Osteocyte (in vitro differentiated cells): ENCODE results near the gene FHL1. TPM values are rescaled to one million over a fixed set of nuclear protein-coding genes. Genes with fewer than 3 reads are reported as not detected.

Source experiments
- DNase-seq: peaks from one replicate; pipeline ENCODE4 v3.0.0; 2021; ENCODE audit warnings: mixed read lengths; ENCODE audit not compliant: unreplicated experiment; ENCODE audit errors: extremely low spot score
- H3K27ac Mint-ChIP-seq: one replicate; pipeline ENCODE4 v1.8.0; 2021; ENCODE audit warnings: mild to moderate bottlenecking, mixed read lengths; ENCODE audit not compliant: unreplicated experiment
- H3K27me3 Mint-ChIP-seq: one replicate; pipeline ENCODE4 v1.8.0; 2021; ENCODE audit warnings: mixed read lengths; ENCODE audit not compliant: unreplicated experiment
- H3K36me3 Mint-ChIP-seq: one replicate; pipeline ENCODE4 v1.8.0; 2021; ENCODE audit warnings: mixed read lengths; ENCODE audit not compliant: unreplicated experiment
- H3K4me1 Mint-ChIP-seq: one replicate; pipeline ENCODE4 v1.8.0; 2021; ENCODE audit warnings: mixed read lengths; ENCODE audit not compliant: unreplicated experiment
- H3K4me3 Mint-ChIP-seq: one replicate; pipeline ENCODE4 v1.8.0; 2021; ENCODE audit warnings: mild to moderate bottlenecking, moderate library complexity, mixed read lengths; ENCODE audit not compliant: unreplicated experiment
- H3K9me3 Mint-ChIP-seq: one replicate; pipeline ENCODE4 v1.8.0; 2021; ENCODE audit warnings: mixed read lengths; ENCODE audit not compliant: unreplicated experiment
- total RNA-seq: library from RNA; stranded (reverse); gene quantifications from 2 replicates; pipeline ENCODE4 v1.2.1, GENCODE V29; 2021
- TF ChIP-seq, protein P1 (sequence below): fragments of 200-600 bp; sonication (generic); IDR thresholded peaks from 2 replicates; pipeline ENCODE4 v1.5.0; 2021; ENCODE audit warnings: antibody characterized with exemption, mild to moderate bottlenecking, moderate library complexity

The FHL1 gene
- total RNA-seq, 1 donor from 2014 or later, result 1,725 TPM

- TF ChIP-seq, protein P1, sequence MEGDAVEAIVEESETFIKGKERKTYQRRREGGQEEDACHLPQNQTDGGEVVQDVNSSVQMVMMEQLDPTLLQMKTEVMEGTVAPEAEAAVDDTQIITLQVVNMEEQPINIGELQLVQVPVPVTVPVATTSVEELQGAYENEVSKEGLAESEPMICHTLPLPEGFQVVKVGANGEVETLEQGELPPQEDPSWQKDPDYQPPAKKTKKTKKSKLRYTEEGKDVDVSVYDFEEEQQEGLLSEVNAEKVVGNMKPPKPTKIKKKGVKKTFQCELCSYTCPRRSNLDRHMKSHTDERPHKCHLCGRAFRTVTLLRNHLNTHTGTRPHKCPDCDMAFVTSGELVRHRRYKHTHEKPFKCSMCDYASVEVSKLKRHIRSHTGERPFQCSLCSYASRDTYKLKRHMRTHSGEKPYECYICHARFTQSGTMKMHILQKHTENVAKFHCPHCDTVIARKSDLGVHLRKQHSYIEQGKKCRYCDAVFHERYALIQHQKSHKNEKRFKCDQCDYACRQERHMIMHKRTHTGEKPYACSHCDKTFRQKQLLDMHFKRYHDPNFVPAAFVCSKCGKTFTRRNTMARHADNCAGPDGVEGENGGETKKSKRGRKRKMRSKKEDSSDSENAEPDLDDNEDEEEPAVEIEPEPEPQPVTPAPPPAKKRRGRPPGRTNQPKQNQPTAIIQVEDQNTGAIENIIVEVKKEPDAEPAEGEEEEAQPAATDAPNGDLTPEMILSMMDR, result no peak
- DNase-seq, result no peak
Observed at GRCh38 chrX:136130931-136131833, 16.2 kb upstream of the FHL1 start.

DNA sequence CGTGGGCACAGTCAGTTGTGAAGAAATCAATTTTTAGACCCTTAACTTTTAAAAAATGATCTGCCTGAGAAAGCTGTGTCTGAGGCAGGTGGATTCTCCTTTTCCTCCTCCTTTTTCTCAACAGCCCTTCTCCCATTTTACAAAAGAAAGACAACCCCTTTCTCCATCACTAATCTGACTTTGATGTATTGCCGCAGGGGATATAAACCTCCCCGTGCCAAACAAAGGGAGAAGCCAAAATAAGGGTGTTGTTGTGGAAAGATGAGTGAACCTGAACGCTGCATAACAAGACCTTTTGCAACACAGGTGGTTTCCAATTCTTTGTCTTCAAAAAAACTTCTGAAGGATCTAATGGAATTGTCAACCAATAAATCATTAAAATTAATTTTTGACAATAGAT, 8.4 kb upstream of the FHL1 start:
- DNase-seq, result no peak
- Mint-ChIP-seq H3K4me1 (peaks cover 2% of the 10 kb centered on the region), H3K36me3 (peaks cover 3% of the 10 kb centered on the region), H3K27me3 (no peaks in the 10 kb centered on the region), H3K27ac (no peak overlapping the region), H3K4me3 (no peak overlapping the region), H3K9me3 (peaks cover 13% of the 10 kb centered on the region)
- TF ChIP-seq, protein P1, result no peak

More at GRCh38 chrX:136130931-136131833, 16.2 kb upstream of the FHL1 start:
- Mint-ChIP-seq H3K4me1 (peaks cover 31% of the 10 kb centered on the region), H3K36me3 (no peaks in the 10 kb centered on the region), H3K27ac (peak overlapping the region; percentile 88), H3K27me3 (no peaks in the 10 kb centered on the region), H3K4me3 (no peak overlapping the region), H3K9me3 (no peaks in the 10 kb centered on the region)

GRCh38 chrX:136141569-136141968, 5.8 kb upstream of the FHL1 start:
- no peaks in the 10 kb centered on the region for H3K27me3 Mint-ChIP-seq
- no peak for DNase-seq
- TF ChIP-seq, protein P1, result no peak
- peaks cover 7% of the 10 kb centered on the region for H3K36me3 Mint-ChIP-seq
- peaks cover 6% of the 10 kb centered on the region for H3K4me1 Mint-ChIP-seq
- H3K4me3 Mint-ChIP-seq, result no peak overlapping the region
- no peak overlapping the region for H3K27ac Mint-ChIP-seq
- peaks cover 19% of the 10 kb centered on the region for H3K9me3 Mint-ChIP-seq

DNA sequence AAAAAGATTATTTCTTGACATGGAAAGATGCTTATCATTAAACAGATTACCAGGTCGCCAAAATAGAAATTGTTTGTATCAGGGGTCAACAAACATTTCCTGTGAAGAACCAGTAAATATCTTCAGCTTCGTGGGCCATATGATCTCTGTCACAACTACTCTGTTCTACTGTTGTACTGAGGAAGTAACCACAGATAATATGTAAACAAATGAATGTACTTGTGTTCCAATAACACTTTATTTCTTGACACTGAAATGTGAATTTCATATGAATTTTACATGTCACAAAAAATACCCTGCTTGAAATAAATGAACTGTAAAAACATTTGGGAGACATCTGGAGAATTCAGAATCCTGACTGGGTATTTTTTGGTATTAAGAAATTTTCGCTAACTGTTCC, 4.7 kb upstream of the FHL1 start:
- H3K4me3 Mint-ChIP-seq, result no peak overlapping the region
- no peak overlapping the region for H3K27ac Mint-ChIP-seq
- H3K36me3 Mint-ChIP-seq, result peaks cover 7% of the 10 kb centered on the region
- H3K27me3 Mint-ChIP-seq, result no peaks in the 10 kb centered on the region
- DNase-seq, result no peak
- H3K4me1 Mint-ChIP-seq, result peaks cover 7% of the 10 kb centered on the region
- TF ChIP-seq, protein P1, result no peak
- H3K9me3 Mint-ChIP-seq, result peaks cover 19% of the 10 kb centered on the region

- H3K36me3 Mint-ChIP-seq, result peaks cover 7% of the 10 kb centered on the region
- peaks cover 19% of the 10 kb centered on the region for H3K9me3 Mint-ChIP-seq
- no peak overlapping the region for H3K27ac Mint-ChIP-seq
- no peak for DNase-seq
- H3K4me3 Mint-ChIP-seq, result no peak overlapping the region
- no peaks in the 10 kb centered on the region for H3K27me3 Mint-ChIP-seq
- TF ChIP-seq, protein P1, result no peak
- H3K4me1 Mint-ChIP-seq, result peaks cover 7% of the 10 kb centered on the region
Observed at GRCh38 chrX:136143711-136144110, 3.6 kb upstream of the FHL1 start.
